ENCODE data around the gene ITPKB.
"Not testable (repeated sequence)": the region's sequence is repeated elsewhere in the genome, so short reads cannot be mapped to it uniquely, and the experiment has no call there.

Gene ITPKB

GRCh38 chr1:226617109-226617508 is 122.0 kb downstream of the ITPKB start:
- Mint-ChIP-seq H3K9me3 (peaks cover 30% of the 10 kb centered on the region), H3K27me3 (ENCODE audit: low read depth) (peaks cover 10% of the 10 kb centered on the region), H3K4me3 (no peak overlapping the region), H3K27ac (no peak overlapping the region), H3K36me3 (ENCODE audit: low read depth) (no peaks in the 10 kb centered on the region), H3K4me1 (no peaks in the 10 kb centered on the region)
- no peak for TF ChIP-seq CTCF (IDR thresholded peaks at IDR 0.05; ENCODE audit: unreplicated experiment in 3 of 3)

- no peak for TF ChIP-seq CTCF (IDR thresholded peaks at IDR 0.05; ENCODE audit: unreplicated experiment in 3 of 3)
- Mint-ChIP-seq H3K4me3 (no peak overlapping the region), H3K36me3 (ENCODE audit: low read depth) (no peaks in the 10 kb centered on the region), H3K27me3 (ENCODE audit: low read depth) (peaks cover 10% of the 10 kb centered on the region), H3K9me3 (peaks cover 26% of the 10 kb centered on the region), H3K27ac (no peak overlapping the region), H3K4me1 (no peaks in the 10 kb centered on the region)
Observed at GRCh38 chr1:226616636-226617035, 122.4 kb downstream of the ITPKB start.

DNA sequence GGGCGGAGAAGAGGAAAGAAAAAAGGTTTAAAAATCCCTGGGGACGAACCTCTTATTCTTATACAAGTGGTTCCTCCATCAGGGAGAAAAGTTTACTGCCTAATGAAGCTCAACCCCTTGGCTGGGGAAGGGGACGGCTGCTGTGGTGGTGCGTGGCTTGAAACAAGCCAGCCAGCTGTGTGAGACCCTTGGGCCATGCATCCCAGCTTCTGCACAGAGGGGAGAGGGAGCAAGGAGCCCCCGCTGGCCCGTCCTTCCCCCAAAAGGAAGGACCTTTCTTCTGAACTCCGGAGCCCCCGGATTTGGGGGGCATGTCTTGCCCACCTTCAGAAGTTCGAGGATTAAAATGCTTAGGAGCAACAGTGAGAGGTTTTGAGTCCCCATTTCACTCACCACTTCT is 123.2 kb downstream of the ITPKB start:
- Mint-ChIP-seq H3K4me3 (no peak overlapping the region), H3K36me3 (ENCODE audit: low read depth) (no peaks in the 10 kb centered on the region), H3K27me3 (ENCODE audit: low read depth) (peaks cover 10% of the 10 kb centered on the region), H3K4me1 (no peaks in the 10 kb centered on the region), H3K9me3 (peaks cover 18% of the 10 kb centered on the region), H3K27ac (no peak overlapping the region)
- no peak for TF ChIP-seq CTCF (IDR thresholded peaks at IDR 0.05; ENCODE audit: unreplicated experiment in 3 of 3)

DNA sequence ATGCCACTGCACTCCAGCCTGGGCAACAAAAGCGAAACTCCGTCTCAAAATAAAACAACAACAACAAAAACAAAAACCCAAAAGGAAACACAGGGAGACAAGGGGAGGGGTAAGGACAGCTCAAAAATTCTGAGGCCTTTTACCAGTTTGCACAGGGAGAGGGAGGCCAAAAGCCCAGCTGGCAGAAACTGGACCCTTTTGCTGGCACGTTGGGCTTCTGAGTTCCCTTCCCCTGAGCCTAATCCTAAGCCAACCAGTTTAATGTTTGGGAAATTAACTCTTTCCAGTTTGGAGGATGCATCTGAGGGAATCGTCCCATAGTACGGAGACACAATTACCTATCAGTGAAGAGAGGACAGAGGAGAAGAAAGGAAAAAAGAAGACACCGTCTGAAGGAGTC is 127.1 kb downstream of the ITPKB start:
- not testable (repeated sequence) for H3K36me3 Mint-ChIP-seq (ENCODE audit: low read depth); H3K27me3 Mint-ChIP-seq (ENCODE audit: low read depth); H3K4me1 Mint-ChIP-seq; H3K27ac Mint-ChIP-seq; H3K9me3 Mint-ChIP-seq; H3K4me3 Mint-ChIP-seq

- no peaks in the 10 kb centered on the region for H3K36me3 Mint-ChIP-seq (ENCODE audit: low read depth)
Observed at GRCh38 chr1:226611301-226611700, 127.8 kb downstream of the ITPKB start.

GRCh38 chr1:226610671-226611070 is 128.4 kb downstream of the ITPKB start:
- Mint-ChIP-seq H3K36me3 (ENCODE audit: low read depth) (no peaks in the 10 kb centered on the region), H3K9me3 (peaks cover 3% of the 10 kb centered on the region), H3K27me3 (ENCODE audit: low read depth) (no peaks in the 10 kb centered on the region), H3K4me3 (no peak overlapping the region), H3K4me1 (peaks cover 15% of the 10 kb centered on the region), H3K27ac (no peak overlapping the region)
- TF ChIP-seq CTCF (IDR thresholded peaks at IDR 0.05; ENCODE audit: unreplicated experiment in 3 of 3), result no peak

More at GRCh38 chr1:226611301-226611700, 127.8 kb downstream of the ITPKB start:
- no peak overlapping the region for H3K27ac Mint-ChIP-seq
- H3K9me3 Mint-ChIP-seq, result peaks cover 4% of the 10 kb centered on the region
- no peak overlapping the region for H3K4me3 Mint-ChIP-seq
- no peaks in the 10 kb centered on the region for H3K27me3 Mint-ChIP-seq (ENCODE audit: low read depth)
- H3K4me1 Mint-ChIP-seq, result peaks cover 11% of the 10 kb centered on the region
- TF ChIP-seq CTCF (IDR thresholded peaks at IDR 0.05; ENCODE audit: unreplicated experiment in 3 of 3), result no peak
